ENCODE data around the gene CS. TPM values are rescaled to one million over a fixed set of nuclear protein-coding genes. Genes with fewer than 3 reads are reported as not detected.

CS gene
- total RNA-seq, 4 donors from 2014 or later, result 211 to 359 (median 271) TPM

DNA sequence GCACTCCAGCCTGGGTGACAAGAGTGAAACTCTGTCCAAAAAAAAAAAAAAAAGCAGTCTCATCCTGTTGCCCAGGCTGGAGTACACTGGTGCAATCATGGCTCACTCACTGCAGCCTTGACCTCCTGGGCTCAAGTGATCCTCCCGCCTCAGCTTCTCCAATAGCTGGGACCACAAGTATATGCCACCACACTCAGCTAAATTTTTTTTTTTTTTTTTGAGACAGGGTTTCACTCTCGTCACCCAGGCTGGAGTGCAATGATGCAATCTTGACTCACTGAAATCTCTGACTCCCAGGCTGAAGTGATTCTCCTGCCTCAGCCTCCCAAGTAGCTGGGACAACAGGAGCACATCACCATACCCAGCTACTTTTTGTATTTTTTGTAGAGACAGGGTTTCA, 20.9 kb upstream of the CS start:
- ATAC-seq (no peak), DNase-seq (no peak)
- intact Hi-C loops (cut with DNase I; ENCODE audit: low total_unique reads) (no loop called here), in situ Hi-C loops (cut with MboI; ENCODE audit: low sequenced_read_pairs in 4 of 4) (no loop called here)
- H3K27me3 ChIP-seq, result no peaks in the 10 kb centered on the region
- H3K9me3 ChIP-seq, result no peaks in the 10 kb centered on the region
- TF ChIP-seq POLR2A (IDR thresholded peaks at IDR 0.05), result no peak
- TF ChIP-seq, protein P1, sequence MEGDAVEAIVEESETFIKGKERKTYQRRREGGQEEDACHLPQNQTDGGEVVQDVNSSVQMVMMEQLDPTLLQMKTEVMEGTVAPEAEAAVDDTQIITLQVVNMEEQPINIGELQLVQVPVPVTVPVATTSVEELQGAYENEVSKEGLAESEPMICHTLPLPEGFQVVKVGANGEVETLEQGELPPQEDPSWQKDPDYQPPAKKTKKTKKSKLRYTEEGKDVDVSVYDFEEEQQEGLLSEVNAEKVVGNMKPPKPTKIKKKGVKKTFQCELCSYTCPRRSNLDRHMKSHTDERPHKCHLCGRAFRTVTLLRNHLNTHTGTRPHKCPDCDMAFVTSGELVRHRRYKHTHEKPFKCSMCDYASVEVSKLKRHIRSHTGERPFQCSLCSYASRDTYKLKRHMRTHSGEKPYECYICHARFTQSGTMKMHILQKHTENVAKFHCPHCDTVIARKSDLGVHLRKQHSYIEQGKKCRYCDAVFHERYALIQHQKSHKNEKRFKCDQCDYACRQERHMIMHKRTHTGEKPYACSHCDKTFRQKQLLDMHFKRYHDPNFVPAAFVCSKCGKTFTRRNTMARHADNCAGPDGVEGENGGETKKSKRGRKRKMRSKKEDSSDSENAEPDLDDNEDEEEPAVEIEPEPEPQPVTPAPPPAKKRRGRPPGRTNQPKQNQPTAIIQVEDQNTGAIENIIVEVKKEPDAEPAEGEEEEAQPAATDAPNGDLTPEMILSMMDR (IDR thresholded peaks at IDR 0.05 in 4 of 5, conservative IDR thresholded peaks at IDR 0.05 in 1 of 5), result no peak
- H3K27ac ChIP-seq, result no peak overlapping the region
- H3K4me3 ChIP-seq, result no peak overlapping the region
- H3K36me3 ChIP-seq, result peaks cover 3 to 74% of the 10 kb centered on the region in 2 donors
- H3K4me1 ChIP-seq, result peaks cover 7 to 8% of the 10 kb centered on the region in 2 donors

DNA sequence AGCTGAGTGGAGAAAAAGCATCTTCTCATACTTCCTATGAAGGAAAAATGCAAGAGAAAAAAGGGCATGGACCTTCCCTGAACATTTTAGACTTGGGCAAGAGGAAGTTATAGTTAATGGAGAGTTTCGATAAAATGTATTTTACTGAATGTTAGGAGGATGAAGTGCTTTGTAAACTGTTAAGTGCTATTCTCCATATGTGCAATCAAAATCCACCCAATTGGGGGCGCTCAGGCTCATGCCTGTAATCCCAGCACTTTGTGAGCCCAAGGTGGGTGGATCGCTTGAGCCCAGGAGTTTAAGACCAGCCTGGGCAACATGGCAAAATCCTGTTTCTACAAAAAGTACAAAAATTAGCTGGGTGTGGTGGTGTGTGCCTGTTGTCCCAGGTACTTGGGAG, 17.5 kb upstream of the CS start:
- peaks cover 0 to 56% of the 10 kb centered on the region in 2 donors for H3K36me3 ChIP-seq
- in situ Hi-C loops (cut with MboI; ENCODE audit: low sequenced_read_pairs in 4 of 4), result no loop called here
- no peaks in the 10 kb centered on the region for H3K9me3 ChIP-seq
- H3K27ac ChIP-seq, result peak overlapping the region in 1 of 4 donors; percentile 96
- TF ChIP-seq, protein P1 (IDR thresholded peaks at IDR 0.05 in 4 of 5, conservative IDR thresholded peaks at IDR 0.05 in 1 of 5), result no peak
- TF ChIP-seq POLR2A (IDR thresholded peaks at IDR 0.05), result no peak
- intact Hi-C loops (cut with DNase I; ENCODE audit: low total_unique reads), result loop anchor here (5.0 kb wide), 2 partner anchors 150 to 200 kb away; partner anchors contain the start of genes RPL41, SPRYD4 and ZC3H10
- H3K4me3 ChIP-seq, result no peak overlapping the region
- H3K4me1 ChIP-seq, result peaks cover 19 to 20% of the 10 kb centered on the region in 2 donors
- ATAC-seq (no peak), DNase-seq (no peak)
- H3K27me3 ChIP-seq, result no peaks in the 10 kb centered on the region

DNA sequence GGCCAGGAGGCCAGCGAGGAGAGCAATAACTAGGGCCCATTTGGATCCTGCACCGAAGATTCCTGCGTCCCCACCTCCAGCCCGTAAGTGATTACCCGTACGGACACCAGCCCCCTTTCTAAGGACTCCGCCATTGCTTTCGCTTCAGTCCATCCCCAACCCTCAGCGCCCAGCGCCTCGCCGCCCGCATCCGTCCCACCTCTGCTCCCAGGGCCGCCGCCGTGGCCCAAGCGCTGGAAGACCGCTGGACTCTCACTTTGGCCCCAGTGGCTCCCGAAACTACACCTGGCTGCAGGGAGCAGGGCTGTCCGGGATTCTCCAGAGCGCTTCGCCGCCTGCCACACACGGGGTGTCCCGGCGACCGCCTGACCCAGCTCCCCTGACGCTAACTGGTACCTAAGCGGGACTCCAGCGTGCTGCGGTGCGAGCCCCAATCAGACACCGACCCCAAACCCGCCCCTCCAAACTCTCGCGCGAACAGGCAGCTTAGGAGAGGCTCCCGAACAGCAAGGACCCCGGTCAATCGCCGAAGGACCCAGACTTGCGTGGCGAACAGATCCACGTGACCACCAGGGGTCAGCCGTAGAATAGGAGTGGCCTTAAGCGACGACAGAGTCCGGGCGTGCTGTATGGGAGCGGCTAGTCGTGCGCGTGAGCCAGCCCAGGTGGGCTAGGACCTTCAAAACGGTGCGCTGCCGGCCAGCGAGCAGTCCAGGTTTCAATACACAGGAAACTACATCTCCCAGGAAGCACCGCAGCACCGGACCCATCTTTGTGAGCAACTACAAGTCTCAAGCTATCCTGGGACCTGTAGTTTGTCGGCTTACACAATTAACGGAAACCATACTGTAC, 15.7 kb upstream of the CS start, which contains the start of gene CNPY2:
CNPY2 (minus strand) TSS at position 367 of the 852 bp plus-strand sequence. CDS start 771 bp downstream, outside the sequence.
- ATAC-seq (peak; percentile 95 to 98), DNase-seq (peak; percentile 93 to 96)
- H3K4me3 ChIP-seq, result peak within 1 kb of the TSS; percentile 91 to 99 (median 98)
- TF ChIP-seq, protein P1 (IDR thresholded peaks at IDR 0.05 in 4 of 5, conservative IDR thresholded peaks at IDR 0.05 in 1 of 5), result peak in 2 of 5 experiments; percentile 28 to 29
- TF ChIP-seq POLR2A (IDR thresholded peaks at IDR 0.05), result peak; percentile 84 to 88
- in situ Hi-C loops (cut with MboI; ENCODE audit: low sequenced_read_pairs in 4 of 4), result no loop called here
- H3K4me1 ChIP-seq, result peaks cover 19 to 20% of the 10 kb centered on the region in 2 donors
- no peaks in the 10 kb centered on the region for H3K9me3 ChIP-seq
- no peaks in the 10 kb centered on the region for H3K27me3 ChIP-seq
- peaks cover 0 to 50% of the 10 kb centered on the region in 2 donors for H3K36me3 ChIP-seq
- H3K27ac ChIP-seq, result peak within 1 kb of the TSS; percentile 96 to 99 (median 96)
- intact Hi-C loops (cut with DNase I; ENCODE audit: low total_unique reads), result loop anchor here (1.0 to 5.0 kb wide), 4 partner anchors 16 to 199 kb away; partner anchors contain the start of genes CS, RPL41, SPRYD4 and ZC3H10

DNA sequence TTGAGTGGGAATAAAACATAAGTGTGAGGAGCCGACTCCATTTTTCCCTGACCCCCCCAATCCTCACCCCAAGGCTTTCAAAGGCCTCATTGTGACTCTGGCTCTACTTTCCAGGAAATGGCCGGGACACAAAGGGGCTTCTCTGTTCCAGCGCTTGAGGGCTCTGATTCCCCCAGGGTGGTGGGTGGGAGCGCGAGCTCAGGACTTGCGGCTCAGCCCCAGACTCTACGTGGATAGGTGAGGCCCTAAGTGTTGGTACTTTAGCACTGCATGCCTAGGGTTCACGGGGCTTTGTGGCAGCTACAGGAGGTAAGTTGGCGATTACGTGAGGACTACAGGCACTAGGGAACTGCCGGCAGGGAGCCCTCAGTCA, 15.1 kb upstream of the CS start:
- no peaks in the 10 kb centered on the region for H3K27me3 ChIP-seq
- H3K4me1 ChIP-seq, result peaks cover 19 to 20% of the 10 kb centered on the region in 2 donors
- H3K36me3 ChIP-seq, result peaks cover 0 to 53% of the 10 kb centered on the region in 2 donors
- H3K9me3 ChIP-seq, result no peaks in the 10 kb centered on the region
- H3K4me3 ChIP-seq, result peak overlapping the region; percentile 91 to 99 (median 98)
- DNase-seq, result no peak
- ATAC-seq, result no peak
- intact Hi-C loops (cut with DNase I; ENCODE audit: low total_unique reads), result loop anchor here (5.0 kb wide), 2 partner anchors 152 to 198 kb away; partner anchors contain the start of genes RPL41, SPRYD4 and ZC3H10
- in situ Hi-C loops (cut with MboI; ENCODE audit: low sequenced_read_pairs in 4 of 4), result no loop called here
- H3K27ac ChIP-seq, result peak overlapping the region; percentile 96 to 99 (median 96)
- TF ChIP-seq, protein P1 (IDR thresholded peaks at IDR 0.05 in 4 of 5, conservative IDR thresholded peaks at IDR 0.05 in 1 of 5), result no peak
- TF ChIP-seq POLR2A (IDR thresholded peaks at IDR 0.05), result no peak

Data from gastrocnemius medialis (tissue), 4 donors.